Measurements from ENCODE around the gene RASGRP4.
"Not testable (repeated sequence)": the region's sequence is repeated elsewhere in the genome, so short reads cannot be mapped to it uniquely, and the experiment has no call there.

RASGRP4 gene

GRCh38 chr19:38412961-38413360, 13.1 kb downstream of the RASGRP4 start:
- no peak for DNase-seq

- DNase-seq, result no peak
These were observed 13.5 kb downstream of the RASGRP4 start for GRCh38 chr19:38412491-38412890.

- not testable (repeated sequence) for DNase-seq
These were observed 14.1 kb downstream of the RASGRP4 start for GRCh38 chr19:38411898-38412297.

- DNase-seq, result no peak
These were observed 14.8 kb downstream of the RASGRP4 start for GRCh38 chr19:38411041-38411712.

GRCh38 chr19:38410407-38410806, 15.6 kb downstream of the RASGRP4 start:
- not testable (repeated sequence) for DNase-seq

GRCh38 chr19:38409631-38410133, 16.3 kb downstream of the RASGRP4 start:
- no peak for DNase-seq

- no peak for DNase-seq
These were observed 20.7 kb downstream of the RASGRP4 start for GRCh38 chr19:38405276-38405675.

GRCh38 chr19:38404858-38405257, 21.2 kb downstream of the RASGRP4 start:
- no peak for DNase-seq

GRCh38 chr19:38402967-38403674, 22.9 kb downstream of the RASGRP4 start, which contains the start of gene FAM98C:
Gene FAM98C, plus strand, starts transcription at chr19:38403093. Its CDS starts 61 bp downstream, at chr19:38403154.
- peak; percentile 90 for DNase-seq

- no peak for DNase-seq
These were observed 23.4 kb downstream of the RASGRP4 start for GRCh38 chr19:38402623-38402966.

GRCh38 chr19:38401148-38401547, 24.9 kb downstream of the RASGRP4 start:
- no peak for DNase-seq

- DNase-seq, result no peak
These were observed 25.7 kb downstream of the RASGRP4 start for GRCh38 chr19:38400361-38400760.

GRCh38 chr19:38399537-38399936, 26.5 kb downstream of the RASGRP4 start:
- no peak for DNase-seq

GRCh38 chr19:38399081-38399480, 26.9 kb downstream of the RASGRP4 start:
- no peak for DNase-seq

- no peak for DNase-seq
These were observed 30.5 kb downstream of the RASGRP4 start for GRCh38 chr19:38395381-38396114.

- no peak for DNase-seq
These were observed 31.5 kb downstream of the RASGRP4 start for GRCh38 chr19:38394488-38394887.

GRCh38 chr19:38392707-38393308, 33.2 kb downstream of the RASGRP4 start:
- DNase-seq, result no peak

GRCh38 chr19:38391911-38392464, 34.0 kb downstream of the RASGRP4 start:
- no peak for DNase-seq

GRCh38 chr19:38389957-38390924, 35.8 kb downstream of the RASGRP4 start:
- DNase-seq, result no peak

- no peak for DNase-seq
These were observed 36.7 kb downstream of the RASGRP4 start for GRCh38 chr19:38389101-38389925.
